ENCODE data around the gene PRRC2C.

GRCh38 chr1:171485375-171486047 lies at the start of gene PRRC2C:
- TF ChIP-seq POLR2A (IDR thresholded peaks at IDR 0.05) (peak in 1 of 2 donors; percentile 40), EP300 (IDR thresholded peaks at IDR 0.05) (no peak)
